DND-41 (cell line): Measurements from ENCODE around the gene CASQ1.

ENCODE experiments used
- ATAC-seq: fragments of 200-7000 bp; cut with Tn5 transposase; 3 replicates; pipeline ENCODE4 v1.9.1; 2021; ENCODE audit warnings: low read depth; ENCODE audit not compliant: insufficient read depth
- DNase-seq: peaks from one replicate; pipeline ENCODE4 v3.0.0-alpha.2; 2020
- H2AFZ ChIP-seq: 2 replicates; pipeline ENCODE4 v1.6.0; 2012; ENCODE audit warnings: low read depth, low read length
- H3K27ac ChIP-seq: 2 replicates; pipeline ENCODE4 v1.5.1; 2012; ENCODE audit warnings: low read length, inconsistent platforms
- H3K27me3 ChIP-seq: fragments of 200-600 bp; sonication (generic); 2 replicates; pipeline ENCODE4 v1.6.0; 2012; ENCODE audit warnings: low read length, mild to moderate bottlenecking, inconsistent platforms; ENCODE audit not compliant: insufficient read depth, poor library complexity
- H3K36me3 ChIP-seq: 2 replicates; pipeline ENCODE4 v1.5.1; 2012; ENCODE audit warnings: low read length, inconsistent platforms; ENCODE audit not compliant: insufficient read depth
- H3K4me1 ChIP-seq: 2 replicates; pipeline ENCODE4 v1.5.1; 2012; ENCODE audit warnings: mild to moderate bottlenecking, low read length; ENCODE audit not compliant: insufficient read depth
- H3K4me2 ChIP-seq: 2 replicates; pipeline ENCODE4 v1.6.0; 2012; ENCODE audit warnings: mild to moderate bottlenecking, moderate library complexity, low read length, inconsistent platforms; ENCODE audit not compliant: insufficient read depth
- H3K4me3 ChIP-seq, 2 experiments: fragments of 200-600 bp in 1 of 2; shearing (Covaris generic) in 1 of 2; 2 replicates each; pipeline ENCODE4 v1.5.1; 2012 to 2016; ENCODE audit warnings: inconsistent platforms in 2 of 2, low read length in 2 of 2, mild to moderate bottlenecking in 2 of 2, low read depth in 1 of 2, moderate library complexity in 1 of 2
- H3K79me2 ChIP-seq: 2 replicates; pipeline ENCODE4 v1.6.0; 2012; ENCODE audit warnings: low read length, inconsistent platforms; ENCODE audit not compliant: insufficient read depth
- H3K9ac ChIP-seq: 2 replicates; pipeline ENCODE4 v1.6.0; 2012; ENCODE audit warnings: low read depth, mild to moderate bottlenecking, inconsistent platforms, low read length, moderate library complexity
- H3K9me3 ChIP-seq: 2 replicates; pipeline ENCODE4 v1.5.1; 2012; ENCODE audit warnings: low read length, moderate library complexity, mild to moderate bottlenecking, inconsistent platforms; ENCODE audit not compliant: insufficient read depth, severe bottlenecking
- H4K20me1 ChIP-seq: 2 replicates; pipeline ENCODE4 v1.6.0; 2012; ENCODE audit warnings: low read length; ENCODE audit not compliant: insufficient read depth
- CTCF ChIP-seq: IDR thresholded peaks from 2 replicates; pipeline ENCODE4 v1.5.1; 2012; ENCODE audit warnings: borderline replicate concordance, low read length, moderate library complexity, mild to moderate bottlenecking; ENCODE audit not compliant: poor library complexity, severe bottlenecking; ENCODE audit errors: extremely low read depth
- EZH2 ChIP-seq: IDR thresholded peaks from 3 replicates; pipeline ENCODE4 v1.6.1; 2012; ENCODE audit warnings: borderline replicate concordance, low read depth, mild to moderate bottlenecking, moderate library complexity, low read length, inconsistent platforms; ENCODE audit not compliant: severe bottlenecking

The CASQ1 gene

GRCh38 chr1:160166166-160166868 is 24.1 kb upstream of the CASQ1 start:
- ATAC-seq (no peak), DNase-seq (no peak)
- no peak overlapping the region for H2AFZ ChIP-seq
- peaks cover 29% of the 10 kb centered on the region for H3K27me3 ChIP-seq
- H3K9ac ChIP-seq, result no peak overlapping the region
- no peaks in the 10 kb centered on the region for H3K9me3 ChIP-seq
- H3K36me3 ChIP-seq, result no peaks in the 10 kb centered on the region
- H3K4me1 ChIP-seq, result no peaks in the 10 kb centered on the region
- H3K4me2 ChIP-seq, result no peak overlapping the region
- no peaks in the 10 kb centered on the region for H4K20me1 ChIP-seq
- no peak overlapping the region for H3K4me3 ChIP-seq
- H3K79me2 ChIP-seq, result no peaks in the 10 kb centered on the region
- TF ChIP-seq EZH2 (no peak), CTCF (no peak)
- no peak overlapping the region for H3K27ac ChIP-seq

GRCh38 chr1:160167056-160167455 is 23.3 kb upstream of the CASQ1 start:
- ATAC-seq, result no peak
- no peak overlapping the region for H2AFZ ChIP-seq
- no peaks in the 10 kb centered on the region for H3K36me3 ChIP-seq
- H3K9me3 ChIP-seq, result no peaks in the 10 kb centered on the region
- no peak overlapping the region for H3K4me3 ChIP-seq
- TF ChIP-seq EZH2, result no peak
- H3K79me2 ChIP-seq, result no peaks in the 10 kb centered on the region
- H3K27ac ChIP-seq, result no peak overlapping the region
- H3K4me2 ChIP-seq, result no peak overlapping the region
- peaks cover 22% of the 10 kb centered on the region for H3K27me3 ChIP-seq
- no peak for DNase-seq
- no peaks in the 10 kb centered on the region for H3K4me1 ChIP-seq
- H3K9ac ChIP-seq, result no peak overlapping the region
- no peaks in the 10 kb centered on the region for H4K20me1 ChIP-seq

GRCh38 chr1:160167580-160167979 is 22.8 kb upstream of the CASQ1 start:
- Histone ChIP-seq H4K20me1 (no peaks in the 10 kb centered on the region), H3K79me2 (no peaks in the 10 kb centered on the region), H3K4me3 (no peak overlapping the region), H3K27me3 (peaks cover 20% of the 10 kb centered on the region), H3K9ac (no peak overlapping the region), H3K9me3 (no peaks in the 10 kb centered on the region), H3K4me1 (no peaks in the 10 kb centered on the region), H3K36me3 (no peaks in the 10 kb centered on the region), H2AFZ (no peak overlapping the region), H3K27ac (no peak overlapping the region), H3K4me2 (no peak overlapping the region)
- TF ChIP-seq EZH2 (no peak), CTCF (no peak)
- DNase-seq (no peak), ATAC-seq (no peak)

- H3K9me3 ChIP-seq, result no peaks in the 10 kb centered on the region
- H3K79me2 ChIP-seq, result no peaks in the 10 kb centered on the region
- DNase-seq (no peak), ATAC-seq (no peak)
- no peak overlapping the region for H3K4me2 ChIP-seq
- no peak overlapping the region for H2AFZ ChIP-seq
- no peak overlapping the region for H3K4me3 ChIP-seq
- no peak overlapping the region for H3K27ac ChIP-seq
- TF ChIP-seq CTCF, result no peak
- no peak for TF ChIP-seq EZH2
- no peaks in the 10 kb centered on the region for H3K36me3 ChIP-seq
- no peak overlapping the region for H3K9ac ChIP-seq
- H3K4me1 ChIP-seq, result no peaks in the 10 kb centered on the region
- H3K27me3 ChIP-seq, result peaks cover 22% of the 10 kb centered on the region
- no peaks in the 10 kb centered on the region for H4K20me1 ChIP-seq
These were observed 22.4 kb upstream of the CASQ1 start for GRCh38 chr1:160168016-160168415.
